GM23338 (cell line): ENCODE data around the gene KNOP1.

Experiments
- CREB1 ChIP-seq: fragments of 250-450 bp; sonication (Bioruptor Pico); IDR thresholded peaks from 2 replicates; pipeline ENCODE4 v1.5.0; 2020; ENCODE audit warnings: low read depth, mild to moderate bottlenecking, moderate library complexity
- CTCF ChIP-seq, 2 experiments: fragments of 200-600 bp in 1 of 2; sonication (generic) in 1 of 2; conservative IDR thresholded peaks; 2 replicates each; pipeline versions ENCODE4 v1.5.1 to v1.6.1; 2016 to 2017; ENCODE audit warnings: antibody characterized with exemption in 2 of 2, low read depth in 2 of 2, mild to moderate bottlenecking in 2 of 2, moderate library complexity in 1 of 2

- no peak for TF ChIP-seq CTCF (conservative IDR thresholded peaks at IDR 0.05; ENCODE audit: low read depth in 2 of 2)
- TF ChIP-seq CREB1 (CRISPR knock-in tag) = no peak
Observed at GRCh38 chr16:19677402-19677801, 40.6 kb downstream of the KNOP1 start.
